Activated CD4-positive, alpha-beta T cell treated with anti-CD3 and anti-CD28 coated beads, Interleukin-2, Interleukin-4, amounts not matched to agents 100 ng/mL and 50 ng/mL, durations not matched to agents 16 hours and 8 hours (primary cell): ENCODE results near the gene RASA4B.

Source experiments
- DNase-seq: peaks from one replicate; pipeline ENCODE4 v3.0.0-alpha.2; 2020; ENCODE audit warnings: low spot score

The RASA4B gene

GRCh38 chr7:102453319-102453718 lies 64.3 kb downstream of the RASA4B start:
- DNase-seq, result no peak

DNA sequence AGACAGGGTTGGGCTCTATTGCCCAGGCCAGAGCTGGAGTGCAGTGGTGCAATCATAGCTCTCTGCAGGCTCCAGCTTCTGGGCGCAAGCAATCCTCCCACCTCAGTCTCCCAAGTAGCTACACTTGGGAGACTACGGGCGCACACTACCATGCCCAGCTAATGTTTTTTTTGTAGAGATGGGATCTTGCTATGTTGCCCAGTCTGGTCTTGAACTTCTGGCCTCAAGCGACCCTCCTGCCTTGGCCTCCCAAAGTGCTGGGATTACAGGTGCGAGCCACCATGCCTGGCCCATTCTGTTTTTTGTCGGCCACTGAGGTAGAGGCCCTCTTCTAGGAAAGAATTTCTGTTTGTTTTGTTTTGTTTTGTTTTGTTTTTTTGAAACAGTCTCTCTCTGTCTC lies 65.1 kb downstream of the RASA4B start:
- DNase-seq, result no peak

GRCh38 chr7:102451371-102452054 lies 66.1 kb downstream of the RASA4B start:
- DNase-seq, result no peak

- no peak for DNase-seq
Measured at GRCh38 chr7:102450242-102450641, 67.3 kb downstream of the RASA4B start.

DNA sequence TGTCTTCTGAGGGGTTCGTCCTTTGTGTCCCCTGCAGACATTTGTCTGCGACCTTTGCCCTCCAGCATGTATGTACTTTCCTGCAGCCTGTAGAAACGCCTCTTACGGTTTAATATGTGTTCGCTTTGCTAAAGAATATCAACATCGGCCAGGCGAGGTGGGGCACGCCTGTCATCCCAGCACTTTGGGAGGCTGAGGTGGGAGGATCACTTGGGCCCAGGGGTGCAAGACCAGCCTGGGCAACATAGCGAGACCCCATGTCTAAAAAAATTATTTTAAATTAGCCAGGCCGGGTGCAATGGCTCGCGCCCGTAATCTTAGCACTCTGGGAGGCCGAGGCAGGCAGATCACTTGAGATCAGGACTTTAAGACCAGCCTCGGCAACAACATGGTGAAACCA lies 68.4 kb downstream of the RASA4B start:
- no peak for DNase-seq

GRCh38 chr7:102447311-102447710 lies 70.3 kb downstream of the RASA4B start:
- DNase-seq, result no peak

- no peak for DNase-seq
Measured at GRCh38 chr7:102446387-102447156, 71.0 kb downstream of the RASA4B start.

GRCh38 chr7:102445674-102446071 lies 71.9 kb downstream of the RASA4B start:
- DNase-seq, result no peak

GRCh38 chr7:102444961-102445673 lies 72.5 kb downstream of the RASA4B start:
- DNase-seq, result no peak

DNA sequence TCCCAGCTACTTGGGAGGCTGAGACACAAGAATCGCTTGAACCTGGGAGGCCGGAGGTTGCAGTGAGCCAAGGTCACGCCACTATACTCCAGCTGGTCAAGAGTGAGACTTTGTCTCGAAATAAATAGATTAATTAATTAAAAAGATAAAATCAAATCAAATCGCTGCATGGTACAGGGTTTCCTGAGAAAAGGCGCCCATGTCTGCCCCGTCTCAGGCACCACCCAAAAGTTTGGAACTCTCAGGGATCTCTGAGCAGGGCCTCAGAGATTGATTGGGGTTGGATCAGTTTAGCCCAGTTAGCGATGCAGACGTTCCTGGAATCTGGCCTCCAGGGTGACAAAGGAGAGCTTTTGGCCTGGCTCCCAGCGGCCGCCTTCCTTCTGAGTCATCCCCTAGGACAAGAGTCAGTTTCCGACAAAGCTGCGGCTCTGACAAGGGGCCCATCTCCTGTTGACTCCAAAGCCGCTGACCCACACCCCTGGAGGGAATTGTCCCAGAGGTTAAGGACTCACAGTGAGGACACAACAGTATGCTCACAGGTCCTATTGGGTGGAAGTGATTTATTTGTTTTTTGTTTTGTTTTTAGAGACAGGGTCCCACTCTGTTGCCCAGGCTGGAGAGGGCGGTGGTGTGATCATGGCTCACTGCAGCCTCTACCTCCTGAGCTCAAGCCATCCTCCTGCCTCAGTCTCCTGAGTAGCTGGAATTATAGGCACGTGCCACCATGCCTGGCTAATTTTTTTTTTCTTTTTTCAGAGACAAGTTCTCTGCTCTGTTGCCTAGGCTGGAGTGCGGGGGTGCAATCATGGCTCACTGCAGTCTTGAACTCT lies 77.4 kb downstream of the RASA4B start:
- DNase-seq, result no peak

- no peak for DNase-seq
Measured at GRCh38 chr7:102436118-102436517, 81.5 kb downstream of the RASA4B start.

DNA sequence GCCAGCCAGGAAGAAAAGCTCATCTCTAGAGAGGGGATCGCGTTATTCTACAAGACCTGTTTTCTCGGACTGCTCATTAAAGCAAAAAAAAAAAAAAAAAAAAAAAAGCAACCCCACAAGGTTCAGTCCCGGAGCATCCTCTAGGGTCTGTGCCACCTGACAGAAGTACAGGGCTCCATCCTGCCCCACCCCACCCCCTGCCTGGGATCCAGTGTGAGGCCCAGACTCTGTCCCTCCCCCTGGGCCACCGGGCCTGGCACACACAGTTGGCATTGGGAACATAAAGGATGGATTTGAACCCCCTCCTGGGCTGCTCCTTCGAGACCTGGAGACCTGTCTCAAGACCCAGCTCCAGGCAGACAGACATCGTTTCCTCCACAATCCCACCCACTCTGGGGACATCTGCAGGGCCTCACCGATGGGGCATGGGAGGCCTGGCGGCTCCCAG lies 83.5 kb downstream of the RASA4B start:
- no peak for DNase-seq

GRCh38 chr7:102433219-102434038 lies 84.1 kb downstream of the RASA4B start, which contains the start of gene ORAI2:
Gene ORAI2, plus strand, starts transcription at chr7:102433575. Its CDS starts 5,382 bp downstream, at chr7:102438957.
- DNase-seq, result peak; percentile 89
